ENCODE data around the gene CLSTN2. TPM values are rescaled to one million over a fixed set of nuclear protein-coding genes. Genes with fewer than 3 reads are reported as not detected.

Gene CLSTN2
- total RNA-seq, 1 experiment from 2014 or later: not detected

DNA sequence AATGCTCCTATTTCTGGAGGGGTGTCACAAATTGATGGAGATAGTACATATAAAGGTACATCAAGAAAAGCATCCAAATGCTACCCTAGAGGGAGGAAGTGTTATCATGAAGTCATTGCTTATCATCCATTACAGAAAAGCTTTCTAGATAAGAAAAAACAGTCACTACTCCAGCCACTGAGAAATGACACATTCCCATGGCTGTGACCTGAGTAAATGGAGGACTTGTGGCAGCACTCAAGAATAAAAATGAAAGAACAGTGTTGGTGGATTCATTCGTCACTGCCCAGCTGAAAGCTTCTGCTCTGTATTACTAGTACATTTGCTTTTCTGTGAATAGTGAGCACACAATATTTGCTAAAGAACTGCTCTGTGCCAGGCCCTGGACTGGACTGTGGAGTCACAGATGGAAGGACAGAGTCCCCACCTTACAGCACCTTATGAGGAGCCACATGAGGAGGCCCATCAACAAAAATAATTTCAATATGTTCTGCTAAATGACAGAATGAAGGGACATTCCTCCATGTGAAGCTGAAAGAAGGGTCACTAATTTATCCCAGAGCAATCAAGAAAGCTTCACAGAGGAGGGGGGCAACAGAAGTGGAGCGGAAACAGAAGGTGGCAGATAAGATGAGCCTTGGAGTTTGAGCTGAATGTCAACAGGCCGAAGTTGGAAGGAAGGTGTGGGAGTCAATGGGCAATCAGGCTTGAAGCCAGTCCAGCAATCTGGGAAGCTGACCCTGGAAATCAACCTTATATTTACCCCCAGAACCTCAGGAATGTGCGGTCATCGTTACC is 399.3 kb downstream of the CLSTN2 start:
- H3K36me3 ChIP-seq (ENCODE audit: insufficient read depth, low read length): no peaks in the 10 kb centered on the region
- no peak overlapping the region for H3K27ac ChIP-seq (ENCODE audit: low read length)
- no peak overlapping the region for H3K4me3 ChIP-seq (ENCODE audit: low read length)

DNA sequence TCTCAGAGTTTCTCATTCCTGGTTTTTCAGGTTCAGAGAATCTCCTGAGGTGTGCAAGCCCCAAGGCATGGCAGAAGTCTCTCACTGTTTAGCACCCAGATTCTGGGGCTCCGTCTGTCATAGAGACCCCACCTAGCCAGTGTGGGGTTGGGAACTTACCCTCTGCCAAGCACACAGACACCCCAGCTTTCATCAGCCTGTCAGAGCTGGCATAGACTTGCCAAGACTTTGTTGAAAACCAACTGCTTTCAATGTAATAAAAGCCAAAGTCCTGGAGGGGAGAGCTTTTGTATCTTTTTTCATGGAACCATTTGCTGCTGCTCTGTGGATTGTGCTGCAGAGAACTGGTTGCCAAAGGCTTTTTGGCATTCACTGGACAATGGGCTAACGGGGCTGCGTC is 401.5 kb downstream of the CLSTN2 start:
- Histone ChIP-seq H3K9me3 (ENCODE audit: low read length) (no peaks in the 10 kb centered on the region), H3K79me2 (ENCODE audit: low read length) (no peaks in the 10 kb centered on the region), H4K20me1 (ENCODE audit: insufficient read depth, low read depth, low read length) (no peaks in the 10 kb centered on the region), H3K4me1 (ENCODE audit: low read length) (peaks cover 7% of the 10 kb centered on the region), H3K4me2 (ENCODE audit: low read depth, low read length, poor library complexity, severe bottlenecking) (no peak overlapping the region), H3K36me3 (ENCODE audit: insufficient read depth, low read length) (no peaks in the 10 kb centered on the region), H3K27ac (ENCODE audit: low read length) (no peak overlapping the region), H3K9me2 (replicated peaks; ENCODE audit: insufficient read depth, low read length) (no peaks in the 10 kb centered on the region), H3K27me3 (ENCODE audit: low read length) (no peaks in the 10 kb centered on the region), H2AFZ (ENCODE audit: low read length) (no peak overlapping the region), H3K9ac (ENCODE audit: low read length) (no peak overlapping the region), H3K4me3 (ENCODE audit: low read length) (no peak overlapping the region)
- no peak for DNase-seq

More for the DNA sequence above, 399.3 kb downstream of the CLSTN2 start:
- Histone ChIP-seq H2AFZ (ENCODE audit: low read length) (no peak overlapping the region), H3K4me2 (ENCODE audit: low read depth, low read length, poor library complexity, severe bottlenecking) (no peak overlapping the region), H3K4me1 (ENCODE audit: low read length) (peaks cover 7% of the 10 kb centered on the region), H3K9ac (ENCODE audit: low read length) (no peak overlapping the region), H3K79me2 (ENCODE audit: low read length) (no peaks in the 10 kb centered on the region), H3K27me3 (ENCODE audit: low read length) (no peaks in the 10 kb centered on the region), H4K20me1 (ENCODE audit: insufficient read depth, low read depth, low read length) (no peaks in the 10 kb centered on the region), H3K9me3 (ENCODE audit: low read length) (no peaks in the 10 kb centered on the region), H3K9me2 (replicated peaks; ENCODE audit: insufficient read depth, low read length) (no peaks in the 10 kb centered on the region)
- DNase-seq: no peak

DNA sequence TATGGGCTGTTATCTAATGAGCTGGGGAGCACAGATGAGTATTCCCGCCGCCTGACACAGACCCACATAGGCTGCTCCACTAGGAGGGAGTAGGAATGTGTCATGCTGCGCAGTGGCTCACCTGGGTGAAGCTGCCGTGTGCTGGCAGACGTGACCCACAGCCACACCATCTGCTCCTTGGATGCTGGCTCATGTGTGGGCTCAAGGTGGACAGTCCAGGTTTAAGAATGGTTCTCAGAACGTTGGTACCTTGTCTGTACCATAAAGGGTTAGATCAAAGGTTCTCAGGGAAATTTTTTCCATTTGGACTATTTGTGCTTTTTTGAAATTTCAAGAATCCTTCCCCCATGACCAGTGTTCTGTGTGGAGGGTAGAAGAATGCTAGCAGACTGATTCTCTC is 403.9 kb downstream of the CLSTN2 start:
- DNase-seq: no peak
- Histone ChIP-seq H4K20me1 (ENCODE audit: insufficient read depth, low read depth, low read length) (no peaks in the 10 kb centered on the region), H3K27ac (ENCODE audit: low read length) (no peak overlapping the region), H3K27me3 (ENCODE audit: low read length) (no peaks in the 10 kb centered on the region), H3K9me2 (replicated peaks; ENCODE audit: insufficient read depth, low read length) (no peaks in the 10 kb centered on the region), H3K9ac (ENCODE audit: low read length) (no peak overlapping the region), H3K4me1 (ENCODE audit: low read length) (no peaks in the 10 kb centered on the region), H3K4me3 (ENCODE audit: low read length) (no peak overlapping the region), H3K79me2 (ENCODE audit: low read length) (no peaks in the 10 kb centered on the region), H2AFZ (ENCODE audit: low read length) (no peak overlapping the region), H3K4me2 (ENCODE audit: low read depth, low read length, poor library complexity, severe bottlenecking) (no peak overlapping the region), H3K9me3 (ENCODE audit: low read length) (no peaks in the 10 kb centered on the region), H3K36me3 (ENCODE audit: insufficient read depth, low read length) (no peaks in the 10 kb centered on the region)

DNA sequence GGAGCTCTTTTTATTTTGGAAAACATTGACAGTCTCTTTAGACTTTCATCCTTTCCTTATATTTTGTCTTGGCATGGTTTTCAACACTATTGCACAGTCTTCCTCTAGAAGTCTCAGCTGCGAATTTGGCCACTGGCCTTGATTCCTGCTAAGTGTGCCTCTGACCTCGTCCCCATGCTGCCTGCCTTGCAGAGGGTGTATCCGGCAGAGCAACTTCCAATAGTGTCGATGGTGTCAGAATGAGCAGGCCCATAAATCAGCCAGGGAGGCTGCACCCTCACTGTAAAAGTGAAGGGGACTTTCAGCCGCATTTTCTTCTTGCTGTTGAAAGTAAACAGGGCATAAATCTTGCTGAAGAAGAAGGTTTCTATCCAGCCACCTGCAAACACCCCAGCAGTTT is 406.2 kb downstream of the CLSTN2 start:
- Histone ChIP-seq H3K27ac (ENCODE audit: low read length) (no peak overlapping the region), H3K9me3 (ENCODE audit: low read length) (no peaks in the 10 kb centered on the region), H3K4me1 (ENCODE audit: low read length) (no peaks in the 10 kb centered on the region), H3K79me2 (ENCODE audit: low read length) (no peaks in the 10 kb centered on the region), H3K4me3 (ENCODE audit: low read length) (no peak overlapping the region), H2AFZ (ENCODE audit: low read length) (no peak overlapping the region), H3K9ac (ENCODE audit: low read length) (no peak overlapping the region), H3K9me2 (replicated peaks; ENCODE audit: insufficient read depth, low read length) (no peaks in the 10 kb centered on the region), H3K4me2 (ENCODE audit: low read depth, low read length, poor library complexity, severe bottlenecking) (no peak overlapping the region), H3K27me3 (ENCODE audit: low read length) (no peaks in the 10 kb centered on the region), H3K36me3 (ENCODE audit: insufficient read depth, low read length) (no peaks in the 10 kb centered on the region), H4K20me1 (ENCODE audit: insufficient read depth, low read depth, low read length) (no peaks in the 10 kb centered on the region)
- no peak for DNase-seq

DNA sequence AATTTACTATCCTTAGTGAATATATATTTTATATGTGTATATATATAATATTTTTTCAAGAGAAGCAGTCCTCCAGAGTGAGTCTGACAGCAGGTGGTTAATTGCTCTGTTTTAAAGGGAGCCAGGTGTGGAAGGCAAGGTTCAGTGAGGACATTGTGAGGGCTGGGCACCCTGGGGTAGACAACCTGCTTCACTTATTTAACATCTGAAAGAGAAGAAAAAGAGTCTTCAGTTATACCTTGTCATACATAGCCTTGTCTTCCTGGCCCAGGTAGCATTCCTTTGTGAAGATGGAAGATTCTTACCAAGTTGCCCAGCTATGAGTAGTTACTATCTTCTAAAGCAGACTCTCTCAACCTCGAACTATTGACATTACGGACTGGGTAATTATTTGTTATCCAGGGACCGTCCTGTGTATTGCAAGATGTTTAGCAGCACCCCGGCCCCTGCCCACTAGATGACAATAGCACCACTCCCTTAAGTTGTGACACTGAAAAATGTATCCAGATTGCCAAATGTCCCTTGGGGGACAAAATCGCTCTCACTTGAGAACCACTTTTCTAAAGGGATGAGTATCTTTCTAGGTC is 406.9 kb downstream of the CLSTN2 start:
- Histone ChIP-seq H3K9me2 (replicated peaks; ENCODE audit: insufficient read depth, low read length) (no peaks in the 10 kb centered on the region), H3K9ac (ENCODE audit: low read length) (no peak overlapping the region), H3K4me3 (ENCODE audit: low read length) (no peak overlapping the region), H3K79me2 (ENCODE audit: low read length) (no peaks in the 10 kb centered on the region), H3K9me3 (ENCODE audit: low read length) (no peaks in the 10 kb centered on the region), H3K4me2 (ENCODE audit: low read depth, low read length, poor library complexity, severe bottlenecking) (no peak overlapping the region), H3K27me3 (ENCODE audit: low read length) (no peaks in the 10 kb centered on the region), H4K20me1 (ENCODE audit: insufficient read depth, low read depth, low read length) (no peaks in the 10 kb centered on the region), H2AFZ (ENCODE audit: low read length) (no peak overlapping the region), H3K27ac (ENCODE audit: low read length) (no peak overlapping the region), H3K4me1 (ENCODE audit: low read length) (no peaks in the 10 kb centered on the region), H3K36me3 (ENCODE audit: insufficient read depth, low read length) (no peaks in the 10 kb centered on the region)
- no peak for DNase-seq

DNA sequence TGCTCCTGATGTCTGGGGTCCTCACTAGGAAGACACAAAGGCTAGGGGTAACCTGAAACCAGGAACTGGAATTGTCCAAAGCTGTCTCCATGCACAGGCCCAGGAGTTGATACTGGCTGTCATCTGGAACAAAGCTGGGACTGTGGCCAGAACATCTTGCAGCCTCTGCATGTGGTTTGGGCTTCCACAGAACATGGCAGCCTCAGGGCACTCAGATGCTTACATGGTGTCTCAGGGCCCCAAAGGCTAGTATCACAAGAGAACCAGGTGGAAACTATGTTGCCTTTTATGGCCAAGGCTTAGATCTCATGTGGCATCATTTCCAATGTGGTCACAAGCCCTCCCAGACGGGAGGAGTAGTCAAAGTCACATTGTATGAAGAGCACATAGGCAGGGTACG is 407.7 kb downstream of the CLSTN2 start:
- no peak overlapping the region for H3K27ac ChIP-seq (ENCODE audit: low read length)
- no peak overlapping the region for H3K4me2 ChIP-seq (ENCODE audit: low read depth, low read length, poor library complexity, severe bottlenecking)
- no peaks in the 10 kb centered on the region for H3K9me3 ChIP-seq (ENCODE audit: low read length)
- no peak overlapping the region for H2AFZ ChIP-seq (ENCODE audit: low read length)
- H3K79me2 ChIP-seq (ENCODE audit: low read length): no peaks in the 10 kb centered on the region
- H3K9ac ChIP-seq (ENCODE audit: low read length): no peak overlapping the region
- no peaks in the 10 kb centered on the region for H3K36me3 ChIP-seq (ENCODE audit: insufficient read depth, low read length)
- H4K20me1 ChIP-seq (ENCODE audit: insufficient read depth, low read depth, low read length): no peaks in the 10 kb centered on the region
- H3K4me1 ChIP-seq (ENCODE audit: low read length): no peaks in the 10 kb centered on the region
- no peaks in the 10 kb centered on the region for H3K9me2 ChIP-seq (replicated peaks; ENCODE audit: insufficient read depth, low read length)
- DNase-seq: no peak
- no peak overlapping the region for H3K4me3 ChIP-seq (ENCODE audit: low read length)
- no peaks in the 10 kb centered on the region for H3K27me3 ChIP-seq (ENCODE audit: low read length)

DNA sequence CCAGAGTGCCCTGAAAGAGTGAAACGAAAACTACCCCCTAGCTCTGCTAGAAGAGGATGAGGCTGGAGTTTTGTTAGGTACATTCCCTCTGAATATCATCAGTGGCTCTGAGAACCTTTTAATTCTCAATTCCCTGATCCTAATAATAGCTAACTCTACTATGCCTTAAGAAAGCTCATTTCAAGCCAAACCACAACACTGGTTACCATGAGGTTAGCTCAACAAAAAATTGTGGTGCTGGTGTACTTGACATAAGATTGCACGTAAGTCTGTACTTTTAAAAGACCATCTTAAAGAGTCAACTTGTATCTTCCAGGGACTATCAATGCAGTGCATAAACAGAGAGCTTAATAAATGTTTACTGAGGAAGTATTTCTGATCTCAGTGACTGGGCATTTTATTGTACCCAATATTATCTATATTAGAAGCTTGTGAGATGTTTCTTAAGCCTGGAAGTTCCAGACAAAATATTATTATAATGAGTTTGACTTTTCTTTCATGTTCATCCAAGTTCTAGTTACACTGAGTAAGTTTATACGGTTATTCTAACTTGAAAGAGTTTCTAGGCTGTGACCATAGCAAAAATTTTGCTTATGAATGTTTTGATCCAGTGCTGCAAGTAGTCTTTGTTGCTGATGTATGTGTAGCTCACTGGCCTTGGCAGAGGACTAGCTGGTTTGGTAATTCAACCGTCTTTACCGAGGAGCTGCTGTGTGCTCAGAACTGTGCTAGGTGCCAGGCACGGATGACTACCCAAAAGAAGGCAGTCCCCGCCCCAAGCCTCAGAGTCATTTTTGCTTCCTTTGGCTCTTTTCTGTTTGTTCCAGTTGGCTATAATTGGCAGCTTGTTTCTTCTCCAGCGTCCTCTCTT is 408.5 kb downstream of the CLSTN2 start:
- Histone ChIP-seq H3K27me3 (ENCODE audit: low read length) (peaks cover 6% of the 10 kb centered on the region; the same call in 1 of the 2 replicates), H3K4me3 (ENCODE audit: low read length) (no peak overlapping the region), H3K4me2 (ENCODE audit: low read depth, low read length, poor library complexity, severe bottlenecking) (no peak overlapping the region), H3K9me2 (replicated peaks; ENCODE audit: insufficient read depth, low read length) (no peaks in the 10 kb centered on the region), H4K20me1 (ENCODE audit: insufficient read depth, low read depth, low read length) (no peaks in the 10 kb centered on the region), H3K27ac (ENCODE audit: low read length) (no peak overlapping the region), H3K9ac (ENCODE audit: low read length) (no peak overlapping the region), H3K79me2 (ENCODE audit: low read length) (no peaks in the 10 kb centered on the region), H3K4me1 (ENCODE audit: low read length) (no peaks in the 10 kb centered on the region), H3K36me3 (ENCODE audit: insufficient read depth, low read length) (no peaks in the 10 kb centered on the region), H3K9me3 (ENCODE audit: low read length) (peaks cover 5% of the 10 kb centered on the region; the same call in 1 of the 2 replicates), H2AFZ (ENCODE audit: low read length) (no peak overlapping the region)
- DNase-seq: no peak

DNA sequence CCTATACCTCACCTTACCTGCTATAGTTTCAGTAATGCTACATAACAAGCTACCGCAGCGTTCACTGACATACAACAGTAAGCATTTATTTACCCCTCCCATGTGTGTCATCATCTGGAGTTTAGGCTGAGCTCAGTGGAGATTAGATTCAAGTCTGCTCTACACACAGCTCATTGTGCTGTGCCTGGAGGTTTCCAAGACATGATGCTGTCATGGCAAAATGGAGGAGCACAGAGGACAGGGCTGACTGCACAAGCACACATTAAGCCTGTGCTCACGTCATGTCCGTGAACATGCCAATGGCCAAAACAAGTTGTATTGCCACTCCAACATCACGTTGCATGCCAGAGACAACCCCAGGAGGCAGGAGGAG is 409.1 kb downstream of the CLSTN2 start:
- Histone ChIP-seq H3K27me3 (ENCODE audit: low read length) (peaks cover 6% of the 10 kb centered on the region; the same call in 1 of the 2 replicates), H2AFZ (ENCODE audit: low read length) (no peak overlapping the region), H3K27ac (ENCODE audit: low read length) (no peak overlapping the region), H3K4me1 (ENCODE audit: low read length) (no peaks in the 10 kb centered on the region), H3K9me3 (ENCODE audit: low read length) (peaks cover 11% of the 10 kb centered on the region), H3K4me3 (ENCODE audit: low read length) (no peak overlapping the region), H3K79me2 (ENCODE audit: low read length) (no peaks in the 10 kb centered on the region), H4K20me1 (ENCODE audit: insufficient read depth, low read depth, low read length) (no peaks in the 10 kb centered on the region), H3K36me3 (ENCODE audit: insufficient read depth, low read length) (no peaks in the 10 kb centered on the region), H3K9ac (ENCODE audit: low read length) (no peak overlapping the region), H3K4me2 (ENCODE audit: low read depth, low read length, poor library complexity, severe bottlenecking) (no peak overlapping the region), H3K9me2 (replicated peaks; ENCODE audit: insufficient read depth, low read length) (no peaks in the 10 kb centered on the region)
- no peak for DNase-seq
